H9 (cell line): ENCODE data around the gene PLA2G4E. TPM values are rescaled to one million over a fixed set of nuclear protein-coding genes. Genes with fewer than 3 reads are reported as not detected.

Experiments used
- DNase-seq: peaks from one replicate; pipeline ENCODE4 v3.0.0-alpha.2; 2017
- H2AFZ ChIP-seq: one replicate; pipeline ENCODE4 v1.6.1; 2013; ENCODE audit warnings: mild to moderate bottlenecking, low read length, control low read depth, moderate library complexity
- H2AK5ac ChIP-seq: 2 replicates; pipeline ENCODE4 v1.6.1; 2013; ENCODE audit warnings: low read length, control low read depth, mixed read lengths; ENCODE audit not compliant: insufficient read length
- H2BK120ac ChIP-seq: one replicate; pipeline ENCODE4 v1.6.1; 2013; ENCODE audit warnings: low read depth, mild to moderate bottlenecking, low read length, control low read depth, inconsistent platforms; ENCODE audit not compliant: poor library complexity, severe bottlenecking
- H2BK12ac ChIP-seq: 2 replicates; pipeline ENCODE4 v1.6.1; 2013; ENCODE audit warnings: low read length, control low read depth, mixed read lengths, low read depth; ENCODE audit not compliant: insufficient read length
- H2BK15ac ChIP-seq: 2 replicates; pipeline ENCODE4 v1.6.1; 2013; ENCODE audit warnings: low read depth, low read length, control low read depth
- H2BK20ac ChIP-seq: one replicate; pipeline ENCODE4 v1.6.1; 2013; ENCODE audit warnings: low read depth, mild to moderate bottlenecking, low read length, control low read depth, inconsistent platforms; ENCODE audit not compliant: poor library complexity, severe bottlenecking
- H2BK5ac ChIP-seq: 2 replicates; pipeline ENCODE4 v1.6.1; 2013; ENCODE audit warnings: low read length, control low read depth, mixed read lengths; ENCODE audit not compliant: insufficient read length
- H3K14ac ChIP-seq: 2 replicates; pipeline ENCODE4 v1.6.1; 2013; ENCODE audit warnings: low read length, control low read depth; ENCODE audit not compliant: insufficient read depth
- H3K18ac ChIP-seq: 2 replicates; pipeline ENCODE4 v1.6.1; 2013; ENCODE audit warnings: low read depth, mild to moderate bottlenecking, mixed read lengths, low read length, control low read depth; ENCODE audit not compliant: insufficient read length
- H3K23ac ChIP-seq: 2 replicates; pipeline ENCODE4 v1.6.1; 2013; ENCODE audit warnings: low read length, control low read depth, mixed read lengths, low read depth; ENCODE audit not compliant: insufficient read length
- H3K23me2 ChIP-seq: 2 replicates; pipeline ENCODE4 v1.6.1; 2013; ENCODE audit warnings: low read depth, mild to moderate bottlenecking, mixed read lengths, low read length, control low read depth; ENCODE audit not compliant: insufficient read length, poor library complexity, severe bottlenecking
- H3K27ac ChIP-seq: 2 replicates; pipeline ENCODE4 v1.5.1; 2013; ENCODE audit warnings: low read length, control low read depth, mixed read lengths, low read depth; ENCODE audit not compliant: insufficient read length
- H3K27me3 ChIP-seq: 2 replicates; pipeline ENCODE4 v1.6.1; 2013; ENCODE audit warnings: low read length, control low read depth, inconsistent platforms; ENCODE audit not compliant: insufficient read depth
- H3K4ac ChIP-seq: 2 replicates; pipeline ENCODE4 v1.6.1; 2013; ENCODE audit warnings: low read depth, mild to moderate bottlenecking, control low read depth, inconsistent platforms, low read length, moderate library complexity
- H3K4me1 ChIP-seq: 2 replicates; pipeline ENCODE4 v1.6.1; 2013; ENCODE audit warnings: low read length, control low read depth, inconsistent platforms; ENCODE audit not compliant: insufficient read depth
- H3K4me2 ChIP-seq: 2 replicates; pipeline ENCODE4 v1.6.1; 2013; ENCODE audit warnings: low read length, control low read depth, mixed read lengths; ENCODE audit not compliant: insufficient read length, insufficient read depth
- H3K56ac ChIP-seq: 2 replicates; pipeline ENCODE4 v1.6.1; 2013; ENCODE audit warnings: low read depth, mild to moderate bottlenecking, mixed read lengths, low read length, control low read depth; ENCODE audit not compliant: insufficient read length
- H3K79me1 ChIP-seq: 2 replicates; pipeline ENCODE4 v1.6.1; 2013; ENCODE audit warnings: low read depth, mild to moderate bottlenecking, moderate library complexity, low read length, control low read depth, inconsistent platforms; ENCODE audit not compliant: insufficient read depth, poor library complexity, severe bottlenecking
- H3K79me2 ChIP-seq: 2 replicates; pipeline ENCODE4 v1.6.1; 2013; ENCODE audit warnings: low read length, control low read depth, inconsistent platforms; ENCODE audit not compliant: insufficient read depth
- H3K9ac ChIP-seq: 2 replicates; pipeline ENCODE4 v1.6.1; 2013; ENCODE audit warnings: low read length, control low read depth, mixed read lengths; ENCODE audit not compliant: insufficient read length; ENCODE audit errors: extremely low read depth
- H3K9me3 ChIP-seq: one replicate; pipeline ENCODE4 v1.6.1; 2013; ENCODE audit warnings: low read depth, low read length, inconsistent platforms; ENCODE audit not compliant: control insufficient read depth
- H3T11ph ChIP-seq: one replicate; pipeline ENCODE4 v1.6.1; 2013; ENCODE audit warnings: mild to moderate bottlenecking, low read length, control low read depth, inconsistent platforms
- H4K20me1 ChIP-seq: one replicate; pipeline ENCODE4 v1.6.1; 2013; ENCODE audit not compliant: control insufficient read depth, insufficient read length, insufficient read depth
- H4K5ac ChIP-seq: 2 replicates; pipeline ENCODE4 v1.6.1; 2013; ENCODE audit warnings: low read depth, mild to moderate bottlenecking, mixed read lengths, low read length, control low read depth; ENCODE audit not compliant: insufficient read length
- H4K8ac ChIP-seq: replicated peaks from 2 replicates; pipeline ENCODE4 v1.6.1; 2013; ENCODE audit warnings: low read length, control low read depth, mixed read lengths, low read depth; ENCODE audit not compliant: insufficient read length
- H4K91ac ChIP-seq: 2 replicates; pipeline ENCODE4 v1.6.1; 2013; ENCODE audit warnings: low read depth, mild to moderate bottlenecking, moderate library complexity, mixed read lengths, low read length, control low read depth; ENCODE audit not compliant: insufficient read length
- H3K27ac Mint-ChIP-seq, 3 experiments: 2 replicates in 2 of 3; 3 replicates in 1 of 3; pipeline ENCODE4 v1.8.0; 2020 to 2021; ENCODE audit warnings: mixed read lengths in 3 of 3, mild to moderate bottlenecking in 1 of 3, moderate library complexity in 1 of 3
- H3K27me3 Mint-ChIP-seq: 2 replicates; pipeline ENCODE4 v1.8.0; 2021; ENCODE audit warnings: low read depth, mild to moderate bottlenecking, moderate library complexity, mixed read lengths
- H3K36me3 Mint-ChIP-seq, 3 experiments: 2 replicates in 2 of 3; 3 replicates in 1 of 3; pipeline ENCODE4 v1.8.0; 2020 to 2021; ENCODE audit warnings: low read depth in 3 of 3, mixed read lengths in 3 of 3; ENCODE audit not compliant: insufficient read depth in 1 of 3
- H3K4me1 Mint-ChIP-seq, 2 experiments: 2 replicates each; pipeline ENCODE4 v1.8.0; 2020; ENCODE audit warnings: mixed read lengths in 2 of 2
- H3K4me3 Mint-ChIP-seq, 2 experiments: 2 replicates in 1 of 2; 3 replicates in 1 of 2; pipeline ENCODE4 v1.8.0; 2020 to 2021; ENCODE audit warnings: mild to moderate bottlenecking in 2 of 2, mixed read lengths in 2 of 2, moderate library complexity in 1 of 2
- H3K9me3 Mint-ChIP-seq, 2 experiments: 2 replicates in 1 of 2; 3 replicates in 1 of 2; pipeline ENCODE4 v1.8.0; 2020; ENCODE audit warnings: mild to moderate bottlenecking in 2 of 2, mixed read lengths in 2 of 2, moderate library complexity in 1 of 2
- WGBS: extraction: QIAGEN DNeasy Blood & Tissue Kit; methylation state at CpG from one replicate; pipeline ENCODE4 v1.1.7; 2013; ENCODE audit warnings: missing lambda C conversion rate, low lambda C conversion rate, mixed read lengths; ENCODE audit not compliant: insufficient read length; ENCODE audit errors: extremely low coverage; 5-methylcytosine and 5-hydroxymethylcytosine counted together
- total RNA-seq: library from RNA; stranded (reverse); gene quantifications from 2 replicates; pipeline ENCODE4 v1.2.1, GENCODE V29; 2021
- TF ChIP-seq, protein P1 (sequence below): fragments of 200-600 bp; sonication (generic); conservative IDR thresholded peaks from 3 replicates; pipeline ENCODE4 v1.8.0; 2021; ENCODE audit warnings: antibody characterized with exemption, mild to moderate bottlenecking

Gene PLA2G4E
- total RNA-seq, 1 experiment from 2014 or later = not detected

DNA sequence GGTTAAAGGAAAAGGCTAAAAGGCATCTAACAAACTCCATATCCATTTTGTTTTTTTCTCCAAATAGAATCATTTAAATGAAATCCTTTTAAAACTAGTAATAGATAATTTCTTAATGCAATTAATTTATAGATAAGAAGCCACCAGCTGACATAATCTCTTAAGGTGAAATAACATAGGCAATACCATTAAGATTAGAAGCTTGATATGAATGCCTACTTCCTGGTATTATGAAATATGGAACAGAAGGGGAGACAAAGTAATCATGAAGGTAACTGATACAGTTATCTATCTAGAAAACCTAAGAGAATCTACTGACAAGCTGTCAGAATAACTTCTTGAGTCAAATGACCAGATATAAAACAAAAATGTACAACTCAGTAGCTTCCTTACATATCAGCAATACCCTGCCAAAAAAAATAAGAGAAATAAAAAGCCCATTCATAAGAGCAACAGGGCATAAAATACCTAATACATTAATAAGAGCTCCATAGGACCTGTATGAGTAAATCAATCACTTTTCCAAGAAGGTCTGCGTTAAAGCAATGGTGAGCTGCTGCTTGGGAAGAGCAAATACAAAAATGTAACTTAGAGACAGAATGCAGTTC is 59.1 kb downstream of the PLA2G4E start:
- no peak overlapping the region for H4K91ac ChIP-seq
- Mint-ChIP-seq H3K27ac (no peak overlapping the region), H3K36me3 (peaks cover 18 to 21% (median 18%) of the 10 kb centered on the region in 3 experiments; a peak in 6 of 7 replicates), H3K4me3 (no peak overlapping the region), H3K27me3 (no peaks in the 10 kb centered on the region), H3K9me3 (peaks cover 3 to 6% of the 10 kb centered on the region in 2 experiments; a peak in 4 of 5 replicates), H3K4me1 (peaks cover 8 to 9% of the 10 kb centered on the region in 2 experiments)
- no peak overlapping the region for H3T11ph ChIP-seq
- no CpG with 5 or more reads among the region's 1 CpG for WGBS
- H3K27ac ChIP-seq = no peak overlapping the region
- no peak overlapping the region for H2BK15ac ChIP-seq
- no peak overlapping the region for H2BK12ac ChIP-seq
- no peaks in the 10 kb centered on the region for H3K27me3 ChIP-seq
- no peak overlapping the region for H4K5ac ChIP-seq
- H2AK5ac ChIP-seq = no peak overlapping the region
- H3K9ac ChIP-seq = no peak overlapping the region
- H4K8ac ChIP-seq = no peak overlapping the region
- H3K14ac ChIP-seq = no peak overlapping the region
- H2BK5ac ChIP-seq = no peak overlapping the region
- H3K4ac ChIP-seq = no peak overlapping the region
- H3K4me2 ChIP-seq = no peak overlapping the region
- DNase-seq = no peak
- peaks cover 3% of the 10 kb centered on the region for H3K79me1 ChIP-seq
- H3K56ac ChIP-seq = no peak overlapping the region
- peaks cover 4% of the 10 kb centered on the region; the same call in 1 of the 2 replicates for H3K79me2 ChIP-seq
- H2BK120ac ChIP-seq = no peak overlapping the region
- H3K18ac ChIP-seq = no peak overlapping the region
- no peaks in the 10 kb centered on the region for H4K20me1 ChIP-seq
- no peaks in the 10 kb centered on the region for H3K9me3 ChIP-seq
- no peak overlapping the region for H2BK20ac ChIP-seq
- H3K4me1 ChIP-seq = no peaks in the 10 kb centered on the region
- no peaks in the 10 kb centered on the region for H3K23me2 ChIP-seq
- TF ChIP-seq, protein P1, sequence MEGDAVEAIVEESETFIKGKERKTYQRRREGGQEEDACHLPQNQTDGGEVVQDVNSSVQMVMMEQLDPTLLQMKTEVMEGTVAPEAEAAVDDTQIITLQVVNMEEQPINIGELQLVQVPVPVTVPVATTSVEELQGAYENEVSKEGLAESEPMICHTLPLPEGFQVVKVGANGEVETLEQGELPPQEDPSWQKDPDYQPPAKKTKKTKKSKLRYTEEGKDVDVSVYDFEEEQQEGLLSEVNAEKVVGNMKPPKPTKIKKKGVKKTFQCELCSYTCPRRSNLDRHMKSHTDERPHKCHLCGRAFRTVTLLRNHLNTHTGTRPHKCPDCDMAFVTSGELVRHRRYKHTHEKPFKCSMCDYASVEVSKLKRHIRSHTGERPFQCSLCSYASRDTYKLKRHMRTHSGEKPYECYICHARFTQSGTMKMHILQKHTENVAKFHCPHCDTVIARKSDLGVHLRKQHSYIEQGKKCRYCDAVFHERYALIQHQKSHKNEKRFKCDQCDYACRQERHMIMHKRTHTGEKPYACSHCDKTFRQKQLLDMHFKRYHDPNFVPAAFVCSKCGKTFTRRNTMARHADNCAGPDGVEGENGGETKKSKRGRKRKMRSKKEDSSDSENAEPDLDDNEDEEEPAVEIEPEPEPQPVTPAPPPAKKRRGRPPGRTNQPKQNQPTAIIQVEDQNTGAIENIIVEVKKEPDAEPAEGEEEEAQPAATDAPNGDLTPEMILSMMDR = no peak
- no peak overlapping the region for H3K23ac ChIP-seq
- H2AFZ ChIP-seq = no peak overlapping the region
